Stimulated activated CD8-positive, alpha-beta memory T cell treated with anti-CD3 and anti-CD28 coated beads, Interleukin-12 subunit alpha, Interleukin-12 subunit beta, amount 100 ng/mL, for 1 hour (primary cell): Measurements from ENCODE around the gene LDLRAD4.

Source experiments
- DNase-seq: peaks from one replicate; pipeline ENCODE4 v3.0.0-alpha.2; 2020; ENCODE audit warnings: low read depth

The LDLRAD4 gene

DNA sequence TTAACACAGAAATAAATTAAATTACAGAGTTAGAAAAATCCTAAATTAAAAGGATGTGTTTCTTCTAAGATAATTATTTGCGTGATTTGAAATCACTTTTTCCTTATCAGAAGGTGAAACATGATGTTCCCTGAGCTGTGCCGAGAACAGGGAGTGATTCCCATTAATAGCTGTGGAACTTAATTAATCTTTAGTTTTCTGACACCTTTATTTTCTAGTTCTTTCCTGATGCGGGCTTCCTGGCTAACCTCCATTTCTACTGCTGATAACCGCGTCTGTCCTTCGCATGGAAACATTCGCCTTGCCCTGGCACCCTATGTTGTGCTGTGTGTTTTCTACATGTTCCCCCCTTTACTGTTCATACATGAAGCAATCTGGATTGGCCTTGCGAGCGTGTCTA, 334.9 kb downstream of the LDLRAD4 start:
- DNase-seq, result no peak

DNA sequence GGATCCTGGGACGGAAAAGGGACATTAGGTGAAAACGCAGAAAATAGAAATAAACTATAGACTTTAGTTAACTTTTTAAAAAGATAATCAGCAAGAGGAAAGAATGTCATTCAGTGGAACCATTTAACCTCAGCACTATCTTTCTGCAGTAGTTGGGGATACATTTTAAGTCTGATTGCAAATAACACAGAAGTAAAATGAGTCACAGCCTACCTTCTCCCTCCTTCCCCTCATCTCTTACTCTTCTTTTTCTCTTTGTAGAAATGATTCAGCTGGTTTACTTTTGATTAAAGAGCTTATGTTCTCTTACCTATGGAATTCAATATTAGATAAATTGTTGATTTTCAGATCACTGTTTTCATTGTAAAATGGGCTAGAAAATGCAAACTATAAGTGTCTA, 336.6 kb downstream of the LDLRAD4 start:
- no peak for DNase-seq

DNA sequence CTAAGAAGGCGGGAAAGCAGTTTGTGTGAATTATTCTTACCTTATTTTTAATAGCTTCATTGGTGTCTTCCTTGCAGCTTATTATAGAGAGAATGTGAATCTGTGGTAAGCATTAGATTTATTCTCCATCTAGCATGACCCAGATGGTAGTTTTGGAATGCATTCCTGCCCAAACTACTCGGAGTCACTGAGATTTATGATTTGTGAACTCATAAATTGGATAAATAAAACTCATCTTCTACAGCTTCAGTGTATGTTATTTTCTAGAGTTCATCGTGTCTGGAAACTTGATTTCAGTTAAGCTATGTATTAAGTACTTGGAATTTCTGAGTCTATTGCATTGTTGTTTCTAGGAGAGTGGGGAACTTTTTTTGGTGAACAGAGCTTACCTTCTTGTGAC, 337.3 kb downstream of the LDLRAD4 start:
- DNase-seq, result no peak

DNA sequence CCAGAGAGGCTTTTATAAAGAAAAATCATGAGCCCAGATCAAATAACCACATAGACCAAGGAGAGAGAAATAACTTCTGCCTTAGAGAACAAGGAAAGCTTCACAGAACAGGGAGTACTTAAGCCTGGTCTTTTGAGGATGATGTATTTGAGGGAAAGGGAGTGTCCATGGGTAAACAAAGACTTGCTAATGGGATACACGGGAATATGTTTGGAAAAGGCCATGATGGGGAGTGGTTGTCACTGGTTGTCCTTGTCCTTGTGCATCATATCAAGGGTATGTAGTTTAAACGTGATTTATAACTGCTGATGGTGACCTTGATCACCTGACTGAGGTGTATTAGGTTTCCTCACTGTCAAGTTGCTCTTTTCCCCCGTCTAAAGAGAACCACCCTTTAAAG, 337.9 kb downstream of the LDLRAD4 start:
- DNase-seq, result no peak

DNA sequence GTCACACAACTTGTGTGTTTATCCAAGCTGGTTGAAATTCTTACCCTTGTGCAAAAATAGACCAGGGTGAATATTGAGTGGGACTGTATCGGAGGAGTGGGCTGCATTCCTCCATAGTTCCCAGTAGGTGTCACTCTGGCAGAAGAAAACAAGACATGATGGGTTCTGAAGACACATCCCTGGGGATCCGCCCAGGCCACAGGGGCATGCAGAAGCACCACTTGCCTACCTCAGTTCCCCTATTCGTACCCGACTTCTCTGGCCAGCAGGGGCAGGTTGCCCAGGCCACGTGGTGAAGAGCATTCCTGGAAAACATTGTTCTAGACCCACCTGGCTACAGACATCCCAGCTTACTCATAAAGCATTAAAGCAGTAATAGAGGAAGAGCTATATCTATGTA, 339.6 kb downstream of the LDLRAD4 start:
- no peak for DNase-seq

DNA sequence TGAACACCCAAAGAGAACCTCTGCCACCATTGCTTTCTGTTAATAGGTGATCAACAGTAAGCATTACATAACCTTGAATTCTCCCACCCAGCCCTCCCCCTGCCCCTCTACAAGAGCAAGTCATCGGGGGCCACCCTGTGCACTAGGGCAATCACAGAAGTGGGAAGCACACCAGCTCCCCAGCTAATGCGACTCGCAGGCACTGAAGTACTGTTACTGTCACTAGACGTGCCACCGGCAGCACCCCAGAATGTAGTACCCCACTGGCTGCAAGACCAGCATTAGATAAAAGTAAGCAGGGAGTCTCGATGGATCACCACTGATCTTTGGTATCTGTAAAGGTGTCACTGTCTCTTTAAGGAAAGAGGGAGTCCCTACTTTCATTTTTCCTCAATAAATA, 340.2 kb downstream of the LDLRAD4 start:
- DNase-seq, result no peak

DNA sequence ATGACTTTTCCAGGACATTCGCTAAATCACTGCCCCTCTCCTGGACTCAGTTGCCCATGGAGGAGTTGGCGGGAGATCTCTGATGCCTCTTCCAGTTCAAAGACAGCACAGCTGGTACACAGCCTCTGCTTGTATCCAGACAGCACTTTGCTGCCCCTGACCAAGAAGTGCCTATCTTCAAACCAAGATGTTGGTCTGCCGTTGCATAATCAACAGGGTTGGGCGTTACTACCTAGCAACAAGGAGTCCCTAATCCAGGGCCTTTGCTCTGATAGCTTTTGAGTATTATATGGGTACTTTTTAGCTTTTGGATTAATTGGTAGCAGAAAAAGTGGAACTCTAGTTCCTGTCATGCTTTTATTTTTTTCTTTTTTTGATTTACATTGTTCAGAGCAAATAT, 341.2 kb downstream of the LDLRAD4 start:
- DNase-seq, result no peak

DNA sequence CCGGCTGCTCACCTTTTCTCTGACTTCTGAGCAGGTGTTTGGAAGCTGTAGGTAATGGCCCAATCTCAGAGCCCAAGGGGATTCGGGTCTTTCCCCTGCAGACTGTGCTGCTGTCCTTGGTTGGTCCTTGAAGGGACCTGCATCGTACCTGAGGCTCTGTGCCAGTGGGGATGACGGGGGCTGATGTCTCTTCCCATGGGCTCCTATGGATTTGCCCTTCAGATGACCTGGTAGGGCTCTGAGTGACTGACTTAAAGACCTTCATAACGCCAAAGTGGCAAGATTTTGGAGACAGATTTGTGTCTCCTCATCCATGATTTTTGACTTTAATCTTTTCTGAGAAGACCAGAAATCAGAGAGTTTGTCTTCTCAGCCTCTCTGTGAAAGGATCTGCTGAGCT, 341.7 kb downstream of the LDLRAD4 start:
- DNase-seq, result no peak

DNA sequence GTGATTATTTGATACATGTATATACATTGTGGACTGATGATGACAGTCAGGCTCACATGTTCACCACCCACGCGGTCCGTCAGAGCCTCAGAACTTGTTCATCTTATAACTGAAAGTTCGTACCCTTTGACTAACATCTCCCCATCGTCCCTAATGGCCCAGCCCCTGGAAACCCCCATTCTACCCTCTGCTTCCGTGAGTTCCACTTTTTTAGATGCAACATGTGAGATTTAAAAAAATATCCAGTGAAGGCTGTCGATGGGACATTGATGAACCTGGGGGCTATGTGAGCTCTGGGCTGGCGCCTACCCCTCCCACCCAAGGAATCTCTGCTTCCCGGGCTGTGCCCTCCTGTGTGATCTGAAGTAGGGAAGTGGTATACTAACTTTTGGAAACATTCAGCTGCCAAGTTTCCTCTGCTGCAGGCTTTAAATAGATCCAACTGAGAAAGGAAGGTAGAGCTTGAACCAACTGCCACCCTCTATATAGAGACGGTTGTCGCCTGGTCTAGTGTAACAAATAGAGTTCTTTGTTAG, 344.0 kb downstream of the LDLRAD4 start:
- DNase-seq, result no peak

DNA sequence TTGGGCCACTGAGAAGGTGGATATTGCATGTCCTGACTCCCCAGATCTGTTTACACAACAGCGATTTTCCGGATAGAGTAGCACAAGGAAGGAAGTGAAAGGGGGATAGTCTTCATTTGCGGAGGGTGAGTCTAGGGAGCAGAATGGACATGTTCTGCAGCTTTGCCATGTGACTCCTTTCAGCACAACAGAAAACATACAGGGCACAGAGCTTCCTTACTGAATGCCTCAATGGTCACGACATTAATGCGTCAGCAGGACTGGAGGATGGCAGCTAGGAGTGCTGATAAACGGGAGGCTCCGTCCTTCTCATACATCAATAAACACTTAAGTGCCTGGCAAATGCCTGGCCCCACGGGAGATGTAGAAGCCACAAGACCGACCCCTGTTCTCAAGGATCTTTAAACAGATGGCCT, 344.8 kb downstream of the LDLRAD4 start:
- no peak for DNase-seq

DNA sequence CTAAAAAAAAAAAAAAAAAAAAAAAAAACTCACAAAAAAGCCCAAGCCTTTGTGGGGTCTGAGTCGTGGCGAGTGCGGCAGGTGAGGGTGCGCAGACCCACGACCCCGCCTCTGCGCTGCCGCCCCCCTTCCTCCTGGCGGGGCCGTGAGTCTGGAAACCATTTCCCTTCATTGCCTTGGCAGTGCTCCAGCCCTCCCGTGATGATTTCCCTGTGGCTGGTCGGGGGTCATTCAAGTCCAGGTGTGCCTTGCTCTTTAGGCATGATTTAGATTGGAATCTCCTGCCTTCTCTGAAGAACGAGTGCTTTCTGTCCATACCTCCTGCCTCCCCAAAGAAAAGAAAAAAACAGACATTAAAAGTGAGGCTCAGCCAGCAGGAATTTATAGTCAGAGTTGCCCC, 346.0 kb downstream of the LDLRAD4 start:
- DNase-seq, result no peak

DNA sequence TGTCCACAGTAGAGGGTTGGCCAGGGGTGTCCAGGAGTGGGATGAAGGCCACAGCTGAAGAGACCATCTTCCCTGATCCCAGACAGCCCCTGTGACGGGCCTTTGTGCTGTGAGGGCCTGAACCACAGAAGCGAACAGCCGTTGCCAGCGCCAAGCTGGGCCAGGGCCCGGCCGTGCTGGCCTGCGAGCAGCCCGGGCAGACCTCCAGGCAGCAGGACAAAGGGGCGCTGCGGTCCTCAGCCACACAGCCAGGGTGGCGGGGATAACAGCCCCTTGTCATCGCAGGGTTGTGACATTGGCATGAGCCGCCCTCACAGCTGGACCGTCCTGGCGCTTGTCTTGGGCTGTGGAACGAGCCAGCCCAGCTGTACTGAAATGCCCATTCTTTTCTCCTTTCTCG, 346.7 kb downstream of the LDLRAD4 start:
- no peak for DNase-seq

DNA sequence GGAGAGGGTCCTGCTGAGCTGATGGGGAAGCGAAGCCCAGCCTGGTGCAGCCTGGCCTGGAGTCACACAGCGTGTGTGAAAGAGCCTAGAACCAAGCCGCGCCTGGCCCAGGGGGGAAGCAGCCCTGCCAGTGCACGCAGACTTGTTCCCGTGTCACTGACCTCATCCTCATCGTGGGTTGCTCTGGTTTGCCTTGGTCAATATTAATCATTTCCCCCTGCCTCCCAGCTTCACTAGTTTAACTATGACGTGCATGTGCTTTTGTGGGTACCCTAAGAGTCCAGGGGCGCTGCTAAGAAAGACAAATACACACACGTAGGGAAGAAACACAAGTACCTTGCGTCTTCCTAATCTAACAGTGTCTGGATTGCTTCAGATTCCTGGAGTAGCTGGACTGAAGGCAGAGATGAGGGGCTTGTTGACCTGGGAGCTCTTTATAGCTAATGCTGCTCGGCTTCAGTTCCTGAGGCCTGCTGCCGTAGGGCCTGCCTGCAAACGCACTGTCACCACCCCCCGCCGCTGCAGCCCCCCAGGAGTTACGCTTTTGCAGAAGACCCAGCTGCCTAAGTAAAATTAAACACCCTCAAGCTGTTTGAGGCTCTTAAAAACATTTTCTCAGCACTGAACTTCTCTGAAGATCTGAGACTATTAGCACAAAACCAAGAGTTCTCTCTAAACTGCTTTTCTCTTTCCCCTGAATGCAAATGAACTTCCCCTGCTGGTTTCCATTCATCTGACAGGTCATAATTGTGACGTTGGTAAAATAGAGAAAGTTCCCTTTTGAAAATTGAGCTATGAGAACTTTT, 348.6 kb downstream of the LDLRAD4 start:
- DNase-seq, result no peak

DNA sequence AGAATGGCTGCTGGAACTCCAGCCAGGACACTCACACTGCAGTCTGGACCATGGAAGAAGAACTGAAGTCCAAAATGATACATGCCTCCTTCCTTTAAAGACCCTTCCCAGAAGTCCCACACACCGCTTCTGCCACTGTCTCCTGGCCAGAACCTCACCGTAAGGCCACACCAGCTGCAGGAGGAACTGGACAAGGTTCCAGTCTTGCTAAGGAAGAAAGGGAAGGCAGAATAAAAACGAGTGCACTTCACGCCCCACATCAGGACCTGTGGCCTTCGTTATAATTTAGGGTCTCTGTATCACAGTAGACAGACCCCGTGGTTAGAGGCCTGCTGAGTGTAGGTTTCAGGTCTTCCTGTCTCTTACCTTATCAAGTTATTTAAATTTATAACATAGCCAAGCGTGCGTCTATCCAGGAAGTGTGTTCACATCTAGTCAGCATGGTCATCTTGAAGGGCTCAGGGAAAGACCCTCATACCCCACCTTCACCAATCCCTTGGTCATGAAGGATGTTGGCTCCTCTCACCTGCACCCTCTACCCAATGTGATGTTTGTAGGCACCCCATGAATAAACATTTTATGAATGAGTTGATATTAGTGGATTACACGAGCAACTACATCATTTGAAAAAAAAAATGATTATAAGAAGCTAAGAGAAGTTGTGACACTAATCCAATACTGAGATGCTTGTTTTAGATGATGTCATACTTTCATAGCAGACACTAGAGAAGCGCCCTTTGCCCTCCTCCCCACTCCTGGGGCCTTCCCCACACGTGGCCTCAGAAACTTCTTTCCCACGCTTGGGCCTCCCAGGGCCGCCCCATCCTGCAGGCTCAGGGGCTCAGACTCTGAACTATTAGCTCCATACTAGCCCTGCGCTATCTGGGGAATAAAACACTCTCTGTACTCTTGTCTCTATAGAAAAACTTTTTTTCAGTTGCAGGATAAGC, 350.2 kb downstream of the LDLRAD4 start:
- DNase-seq, result no peak

DNA sequence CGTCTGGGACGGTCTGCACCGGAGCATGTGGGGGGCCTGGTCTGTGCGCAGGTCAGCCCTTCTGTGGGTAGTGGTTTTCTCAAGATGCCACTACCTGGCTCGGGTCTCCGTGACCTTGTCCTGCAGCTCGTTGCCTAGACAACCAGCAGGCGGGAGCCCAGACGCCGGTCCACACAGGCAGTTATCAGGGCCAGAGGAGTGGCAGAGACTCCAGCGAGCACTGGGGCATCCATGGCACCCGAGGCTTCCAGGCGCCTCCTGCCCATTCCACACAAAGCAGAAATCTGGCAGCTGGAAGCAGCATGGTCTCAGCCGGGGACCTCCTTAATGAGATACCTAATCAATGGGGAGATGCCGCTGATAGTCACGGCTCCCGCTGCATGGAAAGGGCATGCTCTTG, 351.7 kb downstream of the LDLRAD4 start:
- no peak for DNase-seq

DNA sequence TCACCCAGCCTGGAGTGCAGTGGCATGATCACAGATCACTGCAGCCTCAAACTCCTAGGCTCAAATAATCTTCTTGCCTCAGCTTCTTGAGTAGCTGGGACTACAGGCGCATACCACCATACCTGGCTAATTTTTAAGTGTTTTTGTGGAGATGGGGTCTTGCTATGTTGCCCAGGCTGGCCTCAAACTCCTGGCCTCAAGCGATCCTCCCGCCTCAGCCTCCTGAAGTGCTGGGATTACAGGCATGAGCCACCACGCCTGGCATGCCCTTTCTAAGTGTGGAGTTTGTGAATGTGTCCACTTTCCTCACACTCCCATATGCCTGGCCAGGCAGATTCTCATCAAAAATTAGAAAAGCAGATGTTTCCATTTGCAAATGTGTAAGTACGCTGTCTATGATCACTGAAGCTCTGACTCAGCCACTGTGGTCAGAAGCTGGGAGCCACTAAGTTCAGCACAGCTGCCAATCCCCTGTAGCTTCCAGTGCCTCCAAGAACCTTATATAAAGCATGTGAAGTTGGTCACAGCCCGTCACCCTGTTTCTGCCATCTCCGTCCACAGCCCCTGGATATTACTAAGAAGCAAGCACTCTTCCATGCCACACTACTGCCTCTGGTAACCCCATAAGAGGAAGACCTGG, 352.4 kb downstream of the LDLRAD4 start:
- DNase-seq, result no peak

DNA sequence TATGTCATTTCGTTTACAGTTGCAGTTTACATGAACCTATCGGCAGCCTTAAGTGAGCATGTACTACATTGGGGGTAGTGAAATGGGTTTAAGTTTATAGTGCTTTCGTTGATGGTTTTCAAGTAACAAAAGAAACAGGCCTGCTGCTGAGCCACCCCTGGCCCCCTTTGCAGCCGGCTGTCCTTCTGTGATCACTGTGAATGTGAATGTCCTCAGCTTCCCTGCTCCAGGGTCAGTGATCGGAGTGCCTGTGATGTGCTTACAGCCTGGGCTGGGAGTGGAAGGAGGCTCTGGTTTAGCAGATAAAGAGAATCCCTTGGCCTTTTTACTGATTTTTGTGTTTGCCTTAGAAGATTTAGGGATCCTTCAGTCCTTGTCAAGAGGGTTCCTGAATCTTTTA, 353.6 kb downstream of the LDLRAD4 start:
- no peak for DNase-seq

DNA sequence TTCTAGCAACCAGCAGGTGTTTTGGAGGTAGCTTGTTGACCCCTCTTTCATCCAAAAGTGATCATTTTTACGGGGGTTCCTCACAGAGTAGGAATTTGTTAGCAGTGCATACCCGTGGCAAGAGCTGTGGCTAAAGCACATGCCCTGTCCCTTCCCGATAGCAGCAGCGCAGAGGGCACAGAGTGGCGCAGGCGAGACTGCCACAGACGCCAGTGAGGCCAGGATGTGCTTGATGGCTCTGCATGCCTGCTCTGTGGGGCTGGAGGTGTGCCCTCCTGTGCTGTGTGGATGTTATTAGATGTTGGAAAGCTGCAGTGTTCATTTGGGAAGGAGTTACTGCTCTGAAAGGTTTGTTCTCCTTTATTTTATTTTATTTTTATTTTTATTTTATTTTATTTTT, 354.2 kb downstream of the LDLRAD4 start:
- no peak for DNase-seq

DNA sequence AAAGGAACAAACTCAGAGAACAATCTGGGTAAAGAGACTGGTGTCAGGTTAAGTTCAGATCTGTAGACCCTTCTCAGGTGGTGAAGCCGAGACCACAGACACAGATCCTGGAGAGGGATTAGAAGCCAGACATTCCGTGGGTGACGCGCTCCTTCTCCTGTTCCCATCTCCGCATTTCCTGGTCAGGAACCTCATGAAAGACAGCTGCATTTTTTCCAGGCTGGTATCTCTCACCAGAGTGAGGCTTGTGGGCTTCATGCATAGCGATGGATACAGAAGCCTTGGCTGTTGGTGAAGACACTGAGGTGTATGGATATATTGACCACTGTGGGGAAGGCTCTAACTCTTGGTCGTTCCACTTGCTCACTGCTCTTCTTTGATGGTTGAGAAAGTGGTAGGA, 355.2 kb downstream of the LDLRAD4 start:
- no peak for DNase-seq

DNA sequence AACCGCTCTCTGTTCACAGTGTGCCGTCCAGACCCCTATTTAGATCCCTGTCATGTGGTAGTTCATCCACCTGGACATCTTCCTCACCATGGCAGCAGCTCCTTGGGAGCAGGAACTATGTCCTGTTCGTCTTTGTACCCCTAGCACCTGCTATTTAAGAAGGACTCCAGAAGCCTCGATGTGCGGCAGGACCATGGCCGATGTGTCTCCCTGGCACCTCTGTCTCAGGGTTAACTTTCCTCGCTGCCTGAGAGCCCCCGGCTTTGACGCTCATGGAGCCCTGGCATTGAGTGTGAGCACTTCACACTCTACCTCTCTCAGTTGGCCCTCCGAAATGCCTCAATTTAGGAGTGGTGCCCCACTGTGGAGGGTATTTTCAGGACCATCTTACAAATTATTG, 355.8 kb downstream of the LDLRAD4 start:
- no peak for DNase-seq

DNA sequence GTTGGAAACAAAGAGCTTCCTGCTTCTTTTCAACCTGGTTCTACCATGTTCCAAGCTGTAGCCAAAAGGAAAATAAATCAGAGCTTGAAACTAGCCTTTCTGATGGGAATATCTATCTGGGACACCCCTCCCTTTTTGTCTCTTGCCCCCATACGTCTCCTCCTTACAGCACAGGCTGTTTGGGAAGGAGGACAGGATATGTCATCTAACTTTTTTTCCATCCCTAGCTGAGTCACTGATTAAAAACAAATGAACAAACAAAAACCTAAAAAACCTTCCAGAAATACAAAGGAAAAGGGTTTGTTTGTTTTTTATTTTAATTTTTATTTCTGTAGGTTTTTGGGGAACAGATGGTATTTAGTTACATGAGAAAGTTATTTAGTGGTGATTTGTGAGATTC, 356.2 kb downstream of the LDLRAD4 start:
- no peak for DNase-seq

DNA sequence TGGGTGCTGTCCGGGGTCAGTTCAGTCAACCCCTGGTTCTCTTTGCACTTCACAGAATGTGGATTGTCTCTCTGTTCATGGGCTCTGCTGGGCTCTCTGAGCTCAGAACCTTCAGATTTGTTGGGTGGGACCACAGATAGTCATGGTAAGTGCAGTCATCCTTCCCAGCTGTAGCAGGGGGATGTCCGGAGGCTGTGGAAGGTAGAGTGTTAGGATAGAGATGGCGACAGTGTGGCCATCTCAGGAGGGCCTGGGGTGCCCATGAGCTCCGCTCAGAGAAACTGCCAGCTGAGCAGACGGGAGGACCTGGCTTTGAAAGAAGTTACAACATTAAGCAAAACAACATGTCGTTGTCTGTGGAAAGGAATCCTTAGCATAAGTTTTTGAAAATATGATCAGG, 358.0 kb downstream of the LDLRAD4 start:
- DNase-seq, result no peak
